SW 1271 (cell line): ENCODE measurements around the gene KDM2B.
A peak's percentile ranks its signal among the peaks of the same experiment; 100 is the strongest.
"Not testable (repeated sequence)": the region's sequence is repeated elsewhere in the genome, so short reads cannot be mapped to it uniquely, and the experiment has no call there.

Source experiments
- DNase-seq, 2 experiments: peaks; one replicate each; lab custom pipeline; 2025; lab: John Stamatoyannopoulos, UW

Gene KDM2B

GRCh38 chr12:121584885-121585284 lies 4.1 kb upstream of the KDM2B start:
- DNase-seq = not testable (repeated sequence)

DNA sequence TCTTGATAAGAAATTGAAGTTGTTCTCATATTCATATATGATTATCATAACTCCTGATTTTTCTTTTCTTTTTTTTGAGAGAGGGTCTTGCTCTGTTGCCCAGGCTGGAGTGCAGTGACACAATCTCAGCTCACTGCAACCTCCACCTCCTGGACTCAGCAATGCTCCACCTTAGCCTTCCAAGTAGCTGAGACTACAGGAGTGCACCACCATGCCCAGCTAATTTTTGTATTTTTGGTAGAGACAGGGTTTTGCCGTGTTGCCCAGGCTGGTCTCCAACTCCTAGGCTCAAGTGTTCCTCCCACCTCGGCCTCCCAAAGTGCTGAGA lies 2.5 kb upstream of the KDM2B start:
- not testable (repeated sequence) for DNase-seq

GRCh38 chr12:121582583-121583333 lies 1.9 kb upstream of the KDM2B start:
- DNase-seq = no peak

GRCh38 chr12:121581686-121582429 lies 1.0 kb upstream of the KDM2B start:
- no peak for DNase-seq

DNA sequence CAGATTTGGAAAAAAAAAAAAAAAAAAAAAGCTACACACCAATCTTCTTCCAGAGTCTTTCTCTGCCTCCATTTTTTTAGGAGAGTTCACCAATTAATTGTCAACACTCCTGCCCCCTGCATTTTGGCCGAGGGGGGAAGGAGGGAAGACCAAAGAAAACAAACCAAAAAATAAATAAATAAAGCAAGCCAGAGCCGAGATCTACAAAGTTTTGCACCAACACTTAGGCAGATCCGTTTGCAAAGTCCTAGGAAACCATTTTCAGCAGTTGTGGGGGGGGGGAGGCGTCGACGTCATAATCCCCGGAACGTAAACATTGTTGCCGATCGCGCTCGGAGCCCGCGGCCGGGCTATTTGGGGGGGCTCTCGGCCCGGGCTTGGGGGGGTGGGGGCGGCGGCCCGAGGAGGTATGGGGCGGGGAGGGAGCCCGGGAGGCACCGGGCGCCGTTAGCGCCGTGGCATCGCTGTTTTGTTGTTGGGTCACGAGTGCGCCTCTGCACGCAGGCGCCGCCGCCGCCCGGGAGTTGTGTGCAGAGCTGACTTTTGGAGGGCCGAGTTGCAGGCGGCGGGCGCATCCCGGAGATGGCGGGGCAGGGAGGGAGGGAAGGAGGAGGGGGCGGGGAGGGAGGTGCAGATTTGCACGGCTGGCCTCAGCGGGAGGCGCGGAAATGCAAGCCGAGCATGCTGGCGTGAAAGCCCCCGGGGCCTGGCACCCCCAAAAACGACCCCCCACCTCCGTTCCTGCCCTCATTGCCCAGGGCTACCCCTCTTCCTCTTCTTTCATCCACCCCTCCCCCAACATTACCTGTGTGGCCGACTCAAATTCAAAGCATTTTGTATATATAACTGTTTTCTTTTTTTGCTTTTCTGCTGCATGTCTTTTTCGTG lies 598 bp downstream of the KDM2B start:
- peak in 1 of 2 experiments; percentile 72 for DNase-seq

DNA sequence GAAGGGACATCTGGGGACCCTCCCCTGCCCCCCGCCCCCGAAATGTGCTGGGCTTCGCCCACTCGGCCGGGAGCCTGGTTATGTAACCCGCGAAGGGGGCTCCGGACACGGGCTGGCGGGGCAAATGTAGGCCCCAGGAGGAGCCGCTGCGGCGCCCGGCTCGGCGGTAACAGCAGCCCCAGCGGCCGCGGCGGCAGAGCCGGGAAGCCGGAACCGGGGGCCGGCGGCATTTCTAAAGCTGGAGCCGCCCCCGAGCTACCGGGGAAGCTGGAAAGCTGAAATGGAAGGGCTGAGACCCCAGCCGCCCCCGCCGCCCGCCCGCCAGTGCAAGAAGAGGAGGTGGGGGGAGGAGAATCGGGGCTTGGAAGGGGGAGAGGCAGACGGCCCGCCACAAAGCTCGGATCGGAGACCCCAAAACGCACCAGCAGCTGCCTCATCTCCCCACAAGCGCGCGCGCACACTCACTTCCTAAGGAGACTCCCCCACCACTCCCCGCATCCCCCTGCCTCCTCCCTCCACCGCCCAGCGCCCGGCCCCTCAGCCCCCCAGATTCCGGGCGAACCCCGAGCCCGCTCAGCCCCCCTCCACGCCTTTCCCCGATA lies 1.5 kb downstream of the KDM2B start:
- DNase-seq = no peak

GRCh38 chr12:121578230-121579189 lies 2.3 kb downstream of the KDM2B start:
- DNase-seq = no peak

DNA sequence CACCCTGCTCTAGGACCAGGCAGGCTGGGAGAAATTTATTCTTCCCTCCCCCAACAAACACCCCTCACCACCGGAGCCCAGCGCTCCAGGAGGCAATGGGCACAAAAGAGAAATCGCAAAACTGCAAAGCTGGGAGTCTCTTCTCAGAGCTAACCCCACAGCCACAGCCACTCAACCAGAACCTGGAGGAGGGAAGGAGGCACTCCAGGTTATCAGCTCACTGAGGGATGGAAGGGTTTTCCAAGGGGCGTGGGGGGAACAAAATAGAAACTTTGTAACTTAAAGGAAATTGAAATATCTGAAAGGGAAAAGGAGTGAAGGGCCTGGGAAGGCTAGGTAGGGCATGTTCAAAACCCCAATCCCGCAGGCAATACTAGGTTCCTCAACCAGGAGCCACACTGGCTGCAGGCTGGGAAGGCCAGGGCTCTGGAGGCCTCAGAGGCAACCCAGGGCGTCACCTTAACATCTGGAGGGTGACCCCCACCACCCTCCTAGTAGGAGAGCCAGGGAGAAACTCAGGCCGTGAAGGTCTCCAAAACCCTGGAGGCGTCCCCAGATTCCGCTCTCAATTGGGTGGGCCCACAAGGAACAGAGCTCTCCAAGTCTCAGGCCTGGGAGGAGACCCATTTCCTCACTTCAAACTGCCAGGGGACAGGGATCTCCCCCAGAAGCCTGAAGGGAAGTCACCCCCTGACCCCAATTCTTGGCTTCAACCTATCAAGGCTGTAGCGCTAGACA lies 3.2 kb downstream of the KDM2B start:
- DNase-seq = no peak

GRCh38 chr12:121576851-121577391 lies 3.9 kb downstream of the KDM2B start:
- DNase-seq = no peak

DNA sequence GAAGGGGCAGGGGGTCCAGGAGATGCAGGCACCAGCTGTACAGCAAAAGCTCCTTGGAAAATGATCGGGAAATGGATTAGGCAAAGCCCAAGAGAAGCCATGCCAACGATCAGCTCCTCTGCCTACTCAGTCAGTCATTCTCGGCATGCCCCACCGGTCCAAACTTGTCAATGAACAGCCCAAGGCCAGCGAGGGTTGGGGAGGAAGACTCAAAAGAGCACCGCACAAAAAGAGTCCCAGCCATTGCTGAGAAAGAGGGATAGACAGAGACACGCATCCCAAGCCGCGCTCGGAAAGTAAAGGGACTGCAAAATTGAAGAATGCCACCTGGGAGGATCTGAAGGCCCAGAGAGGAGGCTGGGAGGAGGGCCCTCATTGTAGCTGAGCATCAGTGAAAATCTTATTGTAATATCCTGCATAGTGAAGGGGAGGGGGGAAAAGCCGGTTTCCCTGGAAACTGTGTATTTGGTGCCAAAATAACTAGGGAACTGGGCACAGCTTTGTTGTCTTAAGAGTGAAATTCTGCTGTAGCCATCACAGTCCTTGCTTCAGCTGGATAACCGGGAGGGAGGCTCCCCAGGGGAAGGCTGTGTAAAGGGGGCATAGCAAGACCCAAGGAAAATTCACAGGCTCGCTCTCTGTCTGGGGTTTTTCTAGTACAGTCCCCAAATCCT lies 4.7 kb downstream of the KDM2B start:
- DNase-seq = no peak

DNA sequence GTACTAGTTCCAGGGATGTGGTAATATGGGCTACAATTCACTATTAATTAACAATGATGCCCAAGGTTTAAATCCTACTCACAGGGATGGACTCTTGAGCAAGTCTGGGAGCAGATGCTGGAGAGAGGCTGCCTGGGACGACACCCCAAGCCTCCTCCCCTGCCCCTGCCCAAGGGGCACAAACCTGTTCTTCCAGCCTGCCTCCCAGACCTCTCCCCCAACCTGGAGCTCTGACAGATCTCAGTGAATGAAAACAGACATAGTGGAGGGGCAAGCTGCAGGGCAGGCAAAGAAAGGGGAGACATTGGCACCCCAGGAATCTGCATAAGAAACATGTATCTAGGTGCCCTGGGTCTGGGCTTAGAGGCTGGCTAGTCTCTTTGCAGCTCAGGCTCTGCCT lies 5.8 kb downstream of the KDM2B start:
- DNase-seq = no peak

GRCh38 chr12:121574025-121574424 lies 6.8 kb downstream of the KDM2B start:
- DNase-seq = no peak

- DNase-seq = no peak
Observed at GRCh38 chr12:121571920-121572319, 8.9 kb downstream of the KDM2B start.

DNA sequence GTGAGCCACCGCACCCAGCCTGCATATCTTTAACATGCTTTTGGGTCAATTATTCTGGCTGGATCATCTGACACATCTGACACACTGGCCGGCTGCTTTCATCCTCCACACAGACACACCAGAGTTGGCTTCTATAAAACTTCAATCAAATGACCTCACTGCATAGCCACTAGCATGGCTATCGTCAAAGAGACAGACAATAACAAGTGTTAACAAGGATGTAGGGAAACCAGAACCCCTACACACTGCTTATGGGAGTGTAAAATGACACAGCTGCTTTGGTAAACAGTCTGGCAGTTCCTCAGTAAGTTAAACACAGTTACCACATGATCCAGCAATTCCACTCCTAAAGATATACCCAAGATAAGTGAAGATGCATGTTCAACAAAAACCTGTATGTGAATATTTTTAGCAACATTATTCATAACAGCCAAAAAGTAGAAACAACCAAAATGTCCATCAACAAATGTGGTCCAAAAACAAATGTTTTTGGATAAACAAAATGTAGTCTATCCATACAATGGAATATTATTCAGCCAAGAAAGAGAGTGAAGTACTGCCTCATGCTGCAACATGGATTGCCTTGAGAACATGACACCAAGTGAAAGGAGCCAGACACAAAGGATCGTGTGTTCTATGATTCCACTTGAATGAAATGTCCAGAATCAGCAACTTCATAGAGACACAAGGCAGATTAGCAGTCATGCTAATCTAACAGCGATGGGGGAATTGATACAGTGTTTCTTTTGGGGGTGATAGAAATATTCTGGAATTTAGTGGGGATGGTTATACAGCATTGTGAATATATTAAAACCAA lies 10.1 kb downstream of the KDM2B start:
- no peak for DNase-seq

DNA sequence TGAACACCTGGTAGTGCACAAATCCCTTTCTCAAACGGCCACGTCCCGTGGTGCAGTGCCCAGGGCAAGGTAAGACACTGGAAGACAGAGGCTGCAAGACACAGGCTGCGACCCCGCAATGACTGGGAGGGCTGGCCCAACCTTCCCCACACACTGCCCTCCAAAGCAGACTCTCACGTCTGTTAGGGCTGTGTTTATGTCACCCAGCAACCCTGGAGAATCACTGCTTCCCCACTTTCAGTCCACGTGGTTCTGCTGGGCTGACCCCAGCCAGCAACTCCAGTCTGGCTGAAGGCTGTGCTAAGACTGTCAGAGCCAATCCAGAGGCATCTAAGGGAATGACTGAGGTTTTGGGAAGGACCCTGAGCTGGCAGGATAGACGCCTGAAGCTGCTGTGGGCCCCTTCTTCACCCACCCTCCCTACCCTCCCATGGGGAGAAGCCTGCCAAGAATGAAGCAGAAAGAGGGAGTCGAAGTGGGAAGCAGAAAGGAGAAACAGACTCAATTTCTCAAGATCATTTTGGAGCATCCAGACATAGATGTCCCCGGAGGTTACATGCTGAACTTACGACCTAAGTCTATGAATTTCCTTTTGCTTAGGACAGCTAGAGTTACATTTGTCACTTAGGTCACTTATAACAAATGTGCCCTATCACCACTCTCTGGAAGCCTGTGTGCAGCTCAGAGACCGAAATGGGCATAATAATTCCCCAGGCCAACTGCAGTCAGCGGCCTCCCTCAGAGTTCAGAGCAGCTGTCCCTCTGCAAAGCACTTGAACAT lies 11.7 kb downstream of the KDM2B start:
- no peak for DNase-seq

GRCh38 chr12:121568518-121568917 lies 12.3 kb downstream of the KDM2B start:
- no peak for DNase-seq

- DNase-seq = no peak
Observed at GRCh38 chr12:121565076-121565475, 15.7 kb downstream of the KDM2B start.

- DNase-seq = no peak
Observed at GRCh38 chr12:121562488-121562887, 18.3 kb downstream of the KDM2B start.
